ENCODE results near the gene SH2D3A. TPM values are rescaled to one million over a fixed set of nuclear protein-coding genes. Genes with fewer than 3 reads are reported as not detected.

Gene SH2D3A
- total and polyA plus RNA-seq, 12 donors, result 0.11 to 1.7 (median 0.41) TPM; not detected in 2

- Histone ChIP-seq H3K27ac (peak overlapping the region in 3 of 5 donors; percentile 14 to 85 (median 47)), H3K27me3 (no peaks in the 10 kb centered on the region), H3K36me3 (replicated peaks in 1 of 2) (peaks cover 0 to 33% of the 10 kb centered on the region in 2 donors), H3K4me1 (replicated peaks in 1 of 2) (peaks cover 6 to 9% of the 10 kb centered on the region in 2 donors), H3K9me3 (replicated peaks in 1 of 3) (no peaks in the 10 kb centered on the region), H3K4me3 (peak overlapping the region in 2 of 4 donors; percentile 46 to 53)
- TF ChIP-seq POLR2A (IDR thresholded peaks at IDR 0.05) (peak in 1 of 2 donors; percentile 37), CTCF (IDR thresholded peaks at IDR 0.05) (peak; percentile 20 to 63 (median 48))
- intact Hi-C loops (cut with DNase I), result loop anchor here in 1 of 2 donors (10.0 kb wide), 1 partner anchor 101 kb away; no protein-coding TSS in a partner anchor
- WGBS, 4 donors, result 3 to 6% (median 4%) methylated on average over 14 to 50 of the region's 50 CpGs
- DNase-seq, result peak; percentile 77 to 93 (median 88)
These were observed 13.8 kb downstream of the SH2D3A start for GRCh38 chr19:6753178-6754031.

GRCh38 chr19:6752256-6753177 is 14.7 kb downstream of the SH2D3A start:
- peak in 4 of 7 donors; percentile 23 to 34 (median 28) for DNase-seq
- H3K4me3 ChIP-seq, result peak overlapping the region in 1 of 4 donors; percentile 53
- TF ChIP-seq CTCF (IDR thresholded peaks at IDR 0.05) (no peak), POLR2A (IDR thresholded peaks at IDR 0.05) (no peak)
- no peaks in the 10 kb centered on the region for H3K9me3 ChIP-seq (replicated peaks in 1 of 3)
- peak overlapping the region in 2 of 5 donors; percentile 14 to 85 for H3K27ac ChIP-seq
- peaks cover 0 to 42% of the 10 kb centered on the region in 2 donors for H3K36me3 ChIP-seq (replicated peaks in 1 of 2)
- intact Hi-C loops (cut with DNase I), result loop anchor here in 1 of 2 donors (10.0 kb wide), 1 partner anchor 102 kb away; no protein-coding TSS in a partner anchor
- H3K4me1 ChIP-seq (replicated peaks in 1 of 2), result peaks cover 6 to 9% of the 10 kb centered on the region in 2 donors
- WGBS, 4 donors, result 57 to 89% (median 60%) methylated on average over 4 to 50 of the region's 50 CpGs
- no peaks in the 10 kb centered on the region for H3K27me3 ChIP-seq

- no peak for DNase-seq
- intact Hi-C loops (cut with DNase I), result loop anchor here in 1 of 2 donors (10.0 kb wide), 1 partner anchor 104 kb away; no protein-coding TSS in a partner anchor
- TF ChIP-seq CTCF (IDR thresholded peaks at IDR 0.05) (no peak), POLR2A (IDR thresholded peaks at IDR 0.05) (no peak)
- peaks cover 6 to 9% of the 10 kb centered on the region in 2 donors for H3K4me1 ChIP-seq (replicated peaks in 1 of 2)
- H3K4me3 ChIP-seq, result no peak overlapping the region
- 95 to 96% (median 95%) methylated on average over 16 of the region's 16 CpGs for WGBS, 4 donors
- no peak overlapping the region for H3K27ac ChIP-seq
- peaks cover 0 to 55% of the 10 kb centered on the region in 2 donors for H3K36me3 ChIP-seq (replicated peaks in 1 of 2)
- no peaks in the 10 kb centered on the region for H3K27me3 ChIP-seq
- H3K9me3 ChIP-seq (replicated peaks in 1 of 3), result no peaks in the 10 kb centered on the region
These were observed 16.0 kb downstream of the SH2D3A start for GRCh38 chr19:6751189-6751588.

Data from adrenal gland (tissue), 12 donors.